Fibroblast of skin of back (primary cell): ENCODE data around the gene RETREG1.
"Not testable (repeated sequence)": the region's sequence is repeated elsewhere in the genome, so short reads cannot be mapped to it uniquely, and the experiment has no call there.

ENCODE experiments used
- DNase-seq: peaks from one replicate; pipeline ENCODE4 v3.0.0-alpha.2; 2013

Gene RETREG1

GRCh38 chr5:16483361-16483760 is 133.4 kb downstream of the RETREG1 start:
- no peak for DNase-seq

- no peak for DNase-seq
These were observed 133.9 kb downstream of the RETREG1 start for GRCh38 chr5:16482891-16483290.

- no peak for DNase-seq
These were observed 135.8 kb downstream of the RETREG1 start for GRCh38 chr5:16480821-16481538.

GRCh38 chr5:16480144-16480543 is 136.7 kb downstream of the RETREG1 start:
- DNase-seq = no peak

GRCh38 chr5:16477541-16477940 is 139.3 kb downstream of the RETREG1 start:
- no peak for DNase-seq

- DNase-seq = not testable (repeated sequence)
These were observed 140.4 kb downstream of the RETREG1 start for GRCh38 chr5:16476417-16476816.

GRCh38 chr5:16471387-16471786 is 145.4 kb downstream of the RETREG1 start:
- DNase-seq = no peak

- peak; percentile 66 for DNase-seq
These were observed 149.2 kb downstream of the RETREG1 start for GRCh38 chr5:16467363-16468219.

- peak; percentile 91 for DNase-seq
These were observed 151.0 kb downstream of the RETREG1 start, which contains the start of gene ZNF622 for GRCh38 chr5:16465544-16466432. Gene ZNF622, minus strand, starts transcription at chr5:16465800. Its CDS starts 135 bp downstream, at chr5:16465665.

GRCh38 chr5:16464664-16465543 is 151.9 kb downstream of the RETREG1 start:
- peak; percentile 30 for DNase-seq

- no peak for DNase-seq
These were observed 152.6 kb downstream of the RETREG1 start for GRCh38 chr5:16464231-16464630.

- DNase-seq = peak; percentile 69
These were observed 155.0 kb downstream of the RETREG1 start for GRCh38 chr5:16461782-16462181.

- no peak for DNase-seq
These were observed 155.8 kb downstream of the RETREG1 start for GRCh38 chr5:16461026-16461425.

GRCh38 chr5:16459451-16459850 is 157.3 kb downstream of the RETREG1 start:
- DNase-seq = no peak

GRCh38 chr5:16457853-16458252 is 158.9 kb downstream of the RETREG1 start:
- DNase-seq = no peak

GRCh38 chr5:16457451-16457850 is 159.3 kb downstream of the RETREG1 start:
- DNase-seq = no peak

GRCh38 chr5:16456103-16456832 is 160.5 kb downstream of the RETREG1 start:
- peak; percentile 62 for DNase-seq

- no peak for DNase-seq
These were observed 161.1 kb downstream of the RETREG1 start for GRCh38 chr5:16455668-16456067.

GRCh38 chr5:16454686-16455085 is 162.1 kb downstream of the RETREG1 start:
- no peak for DNase-seq

- no peak for DNase-seq
These were observed 163.2 kb downstream of the RETREG1 start for GRCh38 chr5:16453609-16454008.

- DNase-seq = no peak
These were observed 166.6 kb downstream of the RETREG1 start for GRCh38 chr5:16450163-16450562.
